ENCODE measurements around the gene C1QL3. TPM values are rescaled to one million over a fixed set of nuclear protein-coding genes. Genes with fewer than 3 reads are reported as not detected.

The C1QL3 gene
- total and polyA plus RNA-seq, 2 experiments from 2014 or later = 0.34 to 2.3 TPM

- TF ChIP-seq NANOG (IDR thresholded peaks at IDR 0.05; ENCODE audit: borderline replicate concordance) (no peak), EZH2phosphoT487 (IDR thresholded peaks at IDR 0.05; ENCODE audit: unreplicated experiment) (no peak), ZNF331 (CRISPR knock-in tag; IDR thresholded peaks at IDR 0.05; ENCODE audit: low read depth) (no peak), ETS1 (IDR thresholded peaks at IDR 0.05) (no peak), REST (IDR thresholded peaks at IDR 0.05; ENCODE audit: unreplicated experiment) (no peak)
- Histone ChIP-seq H3K4me1 (ENCODE audit: insufficient read depth) (no peaks in the 10 kb centered on the region), H3K36me3 (ENCODE audit: insufficient read depth) (no peaks in the 10 kb centered on the region), H3K79me2 (replicated peaks; ENCODE audit: insufficient read depth) (no peaks in the 10 kb centered on the region), H3K4me2 (no peak overlapping the region), H3K27me3 (ENCODE audit: insufficient read depth) (no peaks in the 10 kb centered on the region), H3K9me2 (ENCODE audit: insufficient read depth) (no peaks in the 10 kb centered on the region), H3K4me3 (no peak overlapping the region), H3F3A (replicated peaks; ENCODE audit: low read depth) (no peaks in the 10 kb centered on the region), H4K20me1 (replicated peaks; ENCODE audit: insufficient read depth) (no peaks in the 10 kb centered on the region), H3K27ac (ENCODE audit: low read depth) (no peak overlapping the region), H2AFZ (no peak overlapping the region)
- Mint-ChIP-seq H3K27me3 (ENCODE audit: insufficient read depth, low read depth, poor library complexity) (no peaks in the 10 kb centered on the region), H3K4me3 (no peak overlapping the region), H3K4me1 (peaks cover 2% of the 10 kb centered on the region; the same call in 2 of the 3 replicates), H3K27ac (no peak overlapping the region), H3K9me3 (no peaks in the 10 kb centered on the region; the same call in 2 of the 3 replicates), H3K36me3 (ENCODE audit: low read depth) (no peaks in the 10 kb centered on the region)
- DNase-seq (ENCODE audit: low spot score) (no peak), ATAC-seq (no peak)
These were observed 22.9 kb upstream of the C1QL3 start for GRCh38 chr10:16544591-16544990.

- Mint-ChIP-seq H3K27me3 (ENCODE audit: insufficient read depth, low read depth, poor library complexity) (peaks cover 2% of the 10 kb centered on the region), H3K4me3 (no peak overlapping the region), H3K9me3 (no peaks in the 10 kb centered on the region; the same call in 2 of the 3 replicates), H3K4me1 (peaks cover 2% of the 10 kb centered on the region; the same call in 2 of the 3 replicates), H3K27ac (no peak overlapping the region), H3K36me3 (ENCODE audit: low read depth) (no peaks in the 10 kb centered on the region)
- Histone ChIP-seq H3F3A (replicated peaks; ENCODE audit: low read depth) (no peaks in the 10 kb centered on the region), H3K4me3 (no peak overlapping the region), H3K79me2 (replicated peaks; ENCODE audit: insufficient read depth) (no peaks in the 10 kb centered on the region), H2AFZ (no peak overlapping the region), H3K9me2 (ENCODE audit: insufficient read depth) (no peaks in the 10 kb centered on the region), H3K4me1 (ENCODE audit: insufficient read depth) (no peaks in the 10 kb centered on the region), H3K27ac (ENCODE audit: low read depth) (no peak overlapping the region), H4K20me1 (replicated peaks; ENCODE audit: insufficient read depth) (no peaks in the 10 kb centered on the region), H3K27me3 (ENCODE audit: insufficient read depth) (no peaks in the 10 kb centered on the region), H3K4me2 (no peak overlapping the region), H3K36me3 (ENCODE audit: insufficient read depth) (no peaks in the 10 kb centered on the region)
- DNase-seq (ENCODE audit: low spot score) (no peak), ATAC-seq (no peak)
- TF ChIP-seq STAT1 (IDR thresholded peaks at IDR 0.05; ENCODE audit: unreplicated experiment) (no peak), EZH2phosphoT487 (IDR thresholded peaks at IDR 0.05; ENCODE audit: unreplicated experiment) (no peak), JUNB (IDR thresholded peaks at IDR 0.05; ENCODE audit: unreplicated experiment) (no peak), EZH2 (IDR thresholded peaks at IDR 0.05; ENCODE audit: low read depth, unreplicated experiment) (no peak), ETS1 (IDR thresholded peaks at IDR 0.05) (no peak), CTCF (conservative IDR thresholded peaks at IDR 0.05; ENCODE audit: low read depth in 2 of 2) (no peak)
These were observed 22.4 kb upstream of the C1QL3 start for GRCh38 chr10:16544099-16544498.
